ENCODE results near the gene PLOD1. TPM values are rescaled to one million over a fixed set of nuclear protein-coding genes. Genes with fewer than 3 reads are reported as not detected.
A peak's percentile ranks its signal among the peaks of the same experiment; 100 is the strongest.

The PLOD1 gene
- total and polyA plus RNA-seq, 2 of the 13 experiments (the other 11 are each of a cell fraction or from before 2014, with no cell fraction given): 70.1 to 318 TPM

DNA sequence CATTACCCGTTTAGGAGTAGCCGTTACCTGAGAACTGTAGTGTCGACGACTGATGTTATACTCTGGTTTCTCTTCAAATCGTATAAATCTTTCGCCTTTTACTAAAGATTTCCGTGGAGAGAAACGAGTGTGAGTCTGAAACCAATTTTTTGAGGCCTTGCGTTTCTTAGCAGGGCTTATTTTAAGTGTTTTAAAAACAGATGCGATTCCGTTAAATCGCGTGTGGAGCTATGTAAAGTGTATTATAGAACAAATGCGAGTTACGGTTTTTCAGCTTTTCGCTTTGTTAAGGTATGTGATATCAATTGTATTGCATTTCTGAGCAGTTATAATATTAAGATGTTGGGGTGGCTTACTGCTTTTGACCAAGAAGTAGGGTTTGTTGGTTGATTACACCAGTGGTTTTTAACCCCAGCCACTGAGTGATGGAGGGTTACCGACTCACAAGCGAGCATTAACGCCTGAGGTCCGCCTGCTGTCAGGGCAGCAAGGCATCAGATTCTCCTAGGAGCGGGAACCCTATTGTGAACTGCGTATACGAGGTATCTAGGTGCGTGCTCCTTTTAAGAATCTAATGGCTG, 26.3 kb upstream of the PLOD1 start (continued):
- TF ChIP-seq, protein P1, sequence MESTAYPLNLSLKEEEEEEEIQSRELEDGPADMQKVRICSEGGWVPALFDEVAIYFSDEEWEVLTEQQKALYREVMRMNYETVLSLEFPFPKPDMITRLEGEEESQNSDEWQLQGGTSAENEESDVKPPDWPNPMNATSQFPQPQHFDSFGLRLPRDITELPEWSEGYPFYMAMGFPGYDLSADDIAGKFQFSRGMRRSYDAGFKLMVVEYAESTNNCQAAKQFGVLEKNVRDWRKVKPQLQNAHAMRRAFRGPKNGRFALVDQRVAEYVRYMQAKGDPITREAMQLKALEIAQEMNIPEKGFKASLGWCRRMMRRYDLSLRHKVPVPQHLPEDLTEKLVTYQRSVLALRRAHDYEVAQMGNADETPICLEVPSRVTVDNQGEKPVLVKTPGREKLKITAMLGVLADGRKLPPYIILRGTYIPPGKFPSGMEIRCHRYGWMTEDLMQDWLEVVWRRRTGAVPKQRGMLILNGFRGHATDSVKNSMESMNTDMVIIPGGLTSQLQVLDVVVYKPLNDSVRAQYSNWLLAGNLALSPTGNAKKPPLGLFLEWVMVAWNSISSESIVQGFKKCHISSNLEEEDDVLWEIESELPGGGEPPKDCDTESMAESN (CRISPR knock-in tag; conservative IDR thresholded peaks at IDR 0.05): peak; percentile 76
- TF ChIP-seq ISL2 (CRISPR knock-in tag; IDR thresholded peaks at IDR 0.05): peak; percentile 80
- TF ChIP-seq, protein P2, sequence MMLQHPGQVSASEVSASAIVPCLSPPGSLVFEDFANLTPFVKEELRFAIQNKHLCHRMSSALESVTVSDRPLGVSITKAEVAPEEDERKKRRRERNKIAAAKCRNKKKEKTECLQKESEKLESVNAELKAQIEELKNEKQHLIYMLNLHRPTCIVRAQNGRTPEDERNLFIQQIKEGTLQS (CRISPR knock-in tag; IDR thresholded peaks at IDR 0.05): no peak; the same call in none of the 2 replicates
- TF ChIP-seq NFYC (CRISPR knock-in tag; IDR thresholded peaks at IDR 0.05): peak; percentile 61
- 0 out of 2 replicates have a peak, but pooled peaks have one; percentile 23 for TF ChIP-seq BRD4 (CRISPR knock-in tag; IDR thresholded peaks at IDR 0.05)
- TF ChIP-seq, protein P3, sequence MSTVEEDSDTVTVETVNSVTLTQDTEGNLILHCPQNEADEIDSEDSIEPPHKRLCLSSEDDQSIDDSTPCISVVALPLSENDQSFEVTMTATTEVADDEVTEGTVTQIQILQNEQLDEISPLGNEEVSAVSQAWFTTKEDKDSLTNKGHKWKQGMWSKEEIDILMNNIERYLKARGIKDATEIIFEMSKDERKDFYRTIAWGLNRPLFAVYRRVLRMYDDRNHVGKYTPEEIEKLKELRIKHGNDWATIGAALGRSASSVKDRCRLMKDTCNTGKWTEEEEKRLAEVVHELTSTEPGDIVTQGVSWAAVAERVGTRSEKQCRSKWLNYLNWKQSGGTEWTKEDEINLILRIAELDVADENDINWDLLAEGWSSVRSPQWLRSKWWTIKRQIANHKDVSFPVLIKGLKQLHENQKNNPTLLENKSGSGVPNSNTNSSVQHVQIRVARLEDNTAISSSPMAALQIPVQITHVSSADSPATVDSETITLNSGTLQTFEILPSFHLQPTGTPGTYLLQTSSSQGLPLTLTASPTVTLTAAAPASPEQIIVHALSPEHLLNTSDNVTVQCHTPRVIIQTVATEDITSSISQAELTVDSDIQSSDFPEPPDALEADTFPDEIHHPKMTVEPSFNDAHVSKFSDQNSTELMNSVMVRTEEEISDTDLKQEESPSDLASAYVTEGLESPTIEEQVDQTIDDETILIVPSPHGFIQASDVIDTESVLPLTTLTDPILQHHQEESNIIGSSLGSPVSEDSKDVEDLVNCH (CRISPR knock-in tag; IDR thresholded peaks at IDR 0.05): 0 out of 2 replicates have a peak, but pooled peaks have one; percentile 5
- TF ChIP-seq, protein P4, sequence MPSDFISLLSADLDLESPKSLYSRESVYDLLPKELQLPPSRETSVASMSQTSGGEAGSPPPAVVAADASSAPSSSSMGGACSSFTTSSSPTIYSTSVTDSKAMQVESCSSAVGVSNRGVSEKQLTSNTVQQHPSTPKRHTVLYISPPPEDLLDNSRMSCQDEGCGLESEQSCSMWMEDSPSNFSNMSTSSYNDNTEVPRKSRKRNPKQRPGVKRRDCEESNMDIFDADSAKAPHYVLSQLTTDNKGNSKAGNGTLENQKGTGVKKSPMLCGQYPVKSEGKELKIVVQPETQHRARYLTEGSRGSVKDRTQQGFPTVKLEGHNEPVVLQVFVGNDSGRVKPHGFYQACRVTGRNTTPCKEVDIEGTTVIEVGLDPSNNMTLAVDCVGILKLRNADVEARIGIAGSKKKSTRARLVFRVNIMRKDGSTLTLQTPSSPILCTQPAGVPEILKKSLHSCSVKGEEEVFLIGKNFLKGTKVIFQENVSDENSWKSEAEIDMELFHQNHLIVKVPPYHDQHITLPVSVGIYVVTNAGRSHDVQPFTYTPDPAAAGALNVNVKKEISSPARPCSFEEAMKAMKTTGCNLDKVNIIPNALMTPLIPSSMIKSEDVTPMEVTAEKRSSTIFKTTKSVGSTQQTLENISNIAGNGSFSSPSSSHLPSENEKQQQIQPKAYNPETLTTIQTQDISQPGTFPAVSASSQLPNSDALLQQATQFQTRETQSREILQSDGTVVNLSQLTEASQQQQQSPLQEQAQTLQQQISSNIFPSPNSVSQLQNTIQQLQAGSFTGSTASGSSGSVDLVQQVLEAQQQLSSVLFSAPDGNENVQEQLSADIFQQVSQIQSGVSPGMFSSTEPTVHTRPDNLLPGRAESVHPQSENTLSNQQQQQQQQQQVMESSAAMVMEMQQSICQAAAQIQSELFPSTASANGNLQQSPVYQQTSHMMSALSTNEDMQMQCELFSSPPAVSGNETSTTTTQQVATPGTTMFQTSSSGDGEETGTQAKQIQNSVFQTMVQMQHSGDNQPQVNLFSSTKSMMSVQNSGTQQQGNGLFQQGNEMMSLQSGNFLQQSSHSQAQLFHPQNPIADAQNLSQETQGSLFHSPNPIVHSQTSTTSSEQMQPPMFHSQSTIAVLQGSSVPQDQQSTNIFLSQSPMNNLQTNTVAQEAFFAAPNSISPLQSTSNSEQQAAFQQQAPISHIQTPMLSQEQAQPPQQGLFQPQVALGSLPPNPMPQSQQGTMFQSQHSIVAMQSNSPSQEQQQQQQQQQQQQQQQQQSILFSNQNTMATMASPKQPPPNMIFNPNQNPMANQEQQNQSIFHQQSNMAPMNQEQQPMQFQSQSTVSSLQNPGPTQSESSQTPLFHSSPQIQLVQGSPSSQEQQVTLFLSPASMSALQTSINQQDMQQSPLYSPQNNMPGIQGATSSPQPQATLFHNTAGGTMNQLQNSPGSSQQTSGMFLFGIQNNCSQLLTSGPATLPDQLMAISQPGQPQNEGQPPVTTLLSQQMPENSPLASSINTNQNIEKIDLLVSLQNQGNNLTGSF (CRISPR knock-in tag; IDR thresholded peaks at IDR 0.05): no peak
- TF ChIP-seq PHB2 (IDR thresholded peaks at IDR 0.05; ENCODE audit: partially characterized antibody): no peak
- no peak for TF ChIP-seq SP1 (IDR thresholded peaks at IDR 0.05)
- TF ChIP-seq SP1 (CRISPR knock-in tag; IDR thresholded peaks at IDR 0.05): peak; percentile 44; the same call in 1 of the 2 replicates
- no peak for TF ChIP-seq CBX5 (CRISPR knock-in tag; IDR thresholded peaks at IDR 0.05; ENCODE audit: borderline replicate concordance)
- TF ChIP-seq MBNL3 (CRISPR knock-in tag; conservative IDR thresholded peaks at IDR 0.05): 0 out of 2 replicates have a peak, but pooled peaks have one; percentile 64
- TF ChIP-seq SIN3A (IDR thresholded peaks at IDR 0.05; ENCODE audit: borderline replicate concordance, low read depth, low read length): peak; percentile 95
- TF ChIP-seq ZNF672 (CRISPR knock-in tag; IDR thresholded peaks at IDR 0.05): no peak
- TF ChIP-seq SP140L (CRISPR knock-in tag; IDR thresholded peaks at IDR 0.05; ENCODE audit: borderline replicate concordance): peak; percentile 82; the same call in 1 of the 2 replicates
- TF ChIP-seq RFX3 (CRISPR knock-in tag; IDR thresholded peaks at IDR 0.05): peak; percentile 51; the same call in 1 of the 2 replicates
- TF ChIP-seq, protein P5, sequence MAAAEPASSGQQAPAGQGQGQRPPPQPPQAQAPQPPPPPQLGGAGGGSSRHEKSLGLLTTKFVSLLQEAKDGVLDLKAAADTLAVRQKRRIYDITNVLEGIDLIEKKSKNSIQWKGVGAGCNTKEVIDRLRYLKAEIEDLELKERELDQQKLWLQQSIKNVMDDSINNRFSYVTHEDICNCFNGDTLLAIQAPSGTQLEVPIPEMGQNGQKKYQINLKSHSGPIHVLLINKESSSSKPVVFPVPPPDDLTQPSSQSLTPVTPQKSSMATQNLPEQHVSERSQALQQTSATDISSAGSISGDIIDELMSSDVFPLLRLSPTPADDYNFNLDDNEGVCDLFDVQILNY (CRISPR knock-in tag; conservative IDR thresholded peaks at IDR 0.05): no peak
- peak; percentile 82; the same call in 1 of the 2 replicates for TF ChIP-seq TSC22D2 (CRISPR knock-in tag; IDR thresholded peaks at IDR 0.05; ENCODE audit: borderline replicate concordance)
- no peak for TF ChIP-seq ZNF343 (CRISPR knock-in tag; IDR thresholded peaks at IDR 0.05)
